ENCODE measurements around the gene CD2. TPM values are rescaled to one million over a fixed set of nuclear protein-coding genes. Genes with fewer than 3 reads are reported as not detected.
A peak's percentile ranks its signal among the peaks of the same experiment; 100 is the strongest.

The CD2 gene
- total RNA-seq, 1 donor from 2014 or later: not detected

- no peak overlapping the region for H3K27ac Mint-ChIP-seq (ENCODE audit: unreplicated experiment)
- H3K27me3 Mint-ChIP-seq (ENCODE audit: low read depth): peaks cover 5% of the 10 kb centered on the region
- H3K4me1 Mint-ChIP-seq (ENCODE audit: low read depth): peaks cover 2% of the 10 kb centered on the region
- no peak for DNase-seq (ENCODE audit: low spot score)
- no peak for TF ChIP-seq CTCF (IDR thresholded peaks at IDR 0.05)
- H3K4me3 Mint-ChIP-seq (ENCODE audit: unreplicated experiment): no peak overlapping the region
- no peaks in the 10 kb centered on the region for H3K36me3 Mint-ChIP-seq (ENCODE audit: low read depth)
- no peaks in the 10 kb centered on the region for H3K9me3 Mint-ChIP-seq (ENCODE audit: low read depth)
Measured at GRCh38 chr1:116733476-116734365, 20.5 kb upstream of the CD2 start.

GRCh38 chr1:116735246-116735645 lies 19.0 kb upstream of the CD2 start:
- no peaks in the 10 kb centered on the region for H3K9me3 Mint-ChIP-seq (ENCODE audit: low read depth)
- DNase-seq (ENCODE audit: low spot score): no peak
- no peaks in the 10 kb centered on the region for H3K27me3 Mint-ChIP-seq (ENCODE audit: low read depth)
- H3K27ac Mint-ChIP-seq (ENCODE audit: unreplicated experiment): no peak overlapping the region
- no peaks in the 10 kb centered on the region for H3K36me3 Mint-ChIP-seq (ENCODE audit: low read depth)
- peaks cover 13% of the 10 kb centered on the region for H3K4me1 Mint-ChIP-seq (ENCODE audit: low read depth)
- TF ChIP-seq CTCF (IDR thresholded peaks at IDR 0.05): no peak
- H3K4me3 Mint-ChIP-seq (ENCODE audit: unreplicated experiment): no peak overlapping the region

- Mint-ChIP-seq H3K27ac (ENCODE audit: unreplicated experiment) (no peak overlapping the region), H3K9me3 (ENCODE audit: low read depth) (no peaks in the 10 kb centered on the region), H3K4me3 (ENCODE audit: unreplicated experiment) (no peak overlapping the region), H3K4me1 (ENCODE audit: low read depth) (peaks cover 15% of the 10 kb centered on the region), H3K36me3 (ENCODE audit: low read depth) (no peaks in the 10 kb centered on the region), H3K27me3 (ENCODE audit: low read depth) (no peaks in the 10 kb centered on the region)
- no peak for DNase-seq (ENCODE audit: low spot score)
- peak; percentile 96 for TF ChIP-seq CTCF (IDR thresholded peaks at IDR 0.05)
Measured at GRCh38 chr1:116737020-116737854, 17.0 kb upstream of the CD2 start.

- no peak overlapping the region for H3K27ac Mint-ChIP-seq (ENCODE audit: unreplicated experiment)
Measured at GRCh38 chr1:116737855-116738321, 16.3 kb upstream of the CD2 start.

More at GRCh38 chr1:116737855-116738321, 16.3 kb upstream of the CD2 start:
- Mint-ChIP-seq H3K4me1 (ENCODE audit: low read depth) (peaks cover 15% of the 10 kb centered on the region), H3K9me3 (ENCODE audit: low read depth) (peaks cover 2% of the 10 kb centered on the region), H3K27me3 (ENCODE audit: low read depth) (no peaks in the 10 kb centered on the region), H3K4me3 (ENCODE audit: unreplicated experiment) (no peak overlapping the region), H3K36me3 (ENCODE audit: low read depth) (peaks cover 1% of the 10 kb centered on the region)
- TF ChIP-seq CTCF (IDR thresholded peaks at IDR 0.05): no peak
- no peak for DNase-seq (ENCODE audit: low spot score)
